Endodermal cell (in vitro differentiated cells): ENCODE results near the gene AP4E1. TPM values are rescaled to one million over a fixed set of nuclear protein-coding genes. Genes with fewer than 3 reads are reported as not detected.
"Not testable (repeated sequence)": the region's sequence is repeated elsewhere in the genome, so short reads cannot be mapped to it uniquely, and the experiment has no call there.

Source experiments
- DNase-seq: peaks from one replicate; pipeline ENCODE4 v3.0.0-alpha.2; 2017
- H3K27ac ChIP-seq: 2 replicates; pipeline ENCODE4 v1.5.1; 2013; ENCODE audit warnings: mild to moderate bottlenecking, low read depth, low read length, moderate library complexity
- H3K27me3 ChIP-seq: 2 replicates; pipeline ENCODE4 v1.6.1; 2013; ENCODE audit warnings: mild to moderate bottlenecking, low read length, moderate library complexity; ENCODE audit not compliant: insufficient read depth, control insufficient read depth, poor library complexity, severe bottlenecking
- H3K36me3 ChIP-seq: 2 replicates; pipeline ENCODE4 v1.7.0; 2013; ENCODE audit warnings: mild to moderate bottlenecking, low read length, moderate library complexity; ENCODE audit not compliant: control insufficient read depth, insufficient read depth
- H3K4me1 ChIP-seq: one replicate; pipeline ENCODE4 v1.7.0; 2013; ENCODE audit warnings: low read length; ENCODE audit not compliant: control insufficient read depth, insufficient read depth
- H3K4me3 ChIP-seq: 2 replicates; pipeline ENCODE4 v1.5.1; 2013; ENCODE audit warnings: mild to moderate bottlenecking, low read length, moderate library complexity
- H3K9ac ChIP-seq: 2 replicates; pipeline ENCODE4 v1.6.1; 2013; ENCODE audit warnings: mild to moderate bottlenecking, low read length, moderate library complexity; ENCODE audit not compliant: poor library complexity, severe bottlenecking; ENCODE audit errors: extremely low read depth
- H3K9me3 ChIP-seq: 2 replicates; pipeline ENCODE4 v1.6.1; 2013; ENCODE audit warnings: mild to moderate bottlenecking, low read length, moderate library complexity; ENCODE audit not compliant: control insufficient read depth
- H3K27ac Mint-ChIP-seq: 2 replicates; pipeline ENCODE4 v1.8.0; 2020; ENCODE audit warnings: mixed read lengths
- H3K27me3 Mint-ChIP-seq: 2 replicates; pipeline ENCODE4 v1.8.0; 2021; ENCODE audit warnings: mild to moderate bottlenecking, mixed read lengths; ENCODE audit not compliant: insufficient read depth
- H3K36me3 Mint-ChIP-seq: 2 replicates; pipeline ENCODE4 v1.8.0; 2020; ENCODE audit warnings: low read depth, mixed read lengths
- H3K4me1 Mint-ChIP-seq: 2 replicates; pipeline ENCODE4 v1.8.0; 2020; ENCODE audit warnings: mixed read lengths
- H3K4me3 Mint-ChIP-seq: 2 replicates; pipeline ENCODE4 v1.8.0; 2020; ENCODE audit warnings: mild to moderate bottlenecking, moderate library complexity, mixed read lengths
- H3K9me3 Mint-ChIP-seq: 2 replicates; pipeline ENCODE4 v1.8.0; 2020; ENCODE audit warnings: mild to moderate bottlenecking, mixed read lengths
- CTCF ChIP-seq: fragments of 200-600 bp; sonication (generic); conservative IDR thresholded peaks from 2 replicates; pipeline ENCODE4 v1.5.0; 2021; ENCODE audit warnings: antibody characterized with exemption, mild to moderate bottlenecking
- WGBS, 2 experiments: methylation state at CpG; one replicate each; pipeline versions ENCODE4 v1.1.5 to v1.1.7; 2013; ENCODE audit warnings: missing lambda C conversion rate in 2 of 2, mixed read lengths in 1 of 2; ENCODE audit not compliant: insufficient coverage in 1 of 2, insufficient read length in 1 of 2; 5-methylcytosine and 5-hydroxymethylcytosine counted together
- total RNA-seq, 2 donors: library from RNA; stranded (reverse); fragmentation: NEBNext Ultra II Directional in 1 of 2; extraction: Animal tissue kit (Norgen Biotek cat#: 25700) in 1 of 2; gene quantifications; 2 replicates in 1 of 2; 3 replicates in 1 of 2; pipeline ENCODE4 v1.2.1, GENCODE V29; 2021

AP4E1 gene
- total RNA-seq, 2 donors from 2014 or later: 7.8 to 12.5 TPM

GRCh38 chr15:51024735-51025453 is 116.4 kb downstream of the AP4E1 start:
- peaks cover 20% of the 10 kb centered on the region for H3K9me3 Mint-ChIP-seq
- H3K4me3 Mint-ChIP-seq: no peak overlapping the region
- no peaks in the 10 kb centered on the region for H3K4me1 Mint-ChIP-seq
- H3K9ac ChIP-seq: no peak overlapping the region
- H3K27ac Mint-ChIP-seq: no peak overlapping the region
- no peaks in the 10 kb centered on the region for H3K27me3 ChIP-seq
- peaks cover 13% of the 10 kb centered on the region for H3K9me3 ChIP-seq
- H3K36me3 ChIP-seq: no peaks in the 10 kb centered on the region
- H3K36me3 Mint-ChIP-seq: peaks cover 2% of the 10 kb centered on the region
- TF ChIP-seq CTCF: no peak
- DNase-seq: no peak
- H3K4me3 ChIP-seq: no peak overlapping the region
- no peak overlapping the region for H3K27ac ChIP-seq
- WGBS, 2 experiments: 73% methylated on average over 3 of the region's 4 CpGs; no CpG with 5 or more reads in 1 of the 2 experiments
- H3K27me3 Mint-ChIP-seq: no peaks in the 10 kb centered on the region
- no peaks in the 10 kb centered on the region for H3K4me1 ChIP-seq

DNA sequence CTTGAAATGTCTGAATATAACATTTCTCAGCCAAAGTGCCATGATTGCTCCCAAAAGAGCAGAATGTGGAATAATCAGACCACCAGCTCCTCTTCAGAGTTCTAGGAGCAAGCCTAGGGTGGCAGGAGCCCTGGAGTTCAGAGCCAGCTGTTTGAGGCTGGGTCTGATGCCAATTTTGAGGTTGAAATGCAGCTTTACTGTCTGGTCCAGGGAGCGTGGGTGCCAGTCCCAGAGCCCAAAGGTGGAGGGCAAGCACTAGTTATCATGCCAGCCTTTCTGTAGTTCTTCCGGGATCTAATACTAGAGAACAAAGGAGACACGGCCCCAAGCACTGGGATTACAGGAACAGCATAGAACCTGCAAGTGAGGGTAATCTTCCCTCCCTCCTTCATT is 117.0 kb downstream of the AP4E1 start:
- Mint-ChIP-seq H3K27ac (no peak overlapping the region), H3K9me3 (peaks cover 19% of the 10 kb centered on the region), H3K36me3 (peaks cover 2% of the 10 kb centered on the region), H3K27me3 (no peaks in the 10 kb centered on the region), H3K4me3 (no peak overlapping the region), H3K4me1 (no peaks in the 10 kb centered on the region)
- no peak for DNase-seq
- no peaks in the 10 kb centered on the region for H3K4me1 ChIP-seq
- H3K9me3 ChIP-seq: peaks cover 10% of the 10 kb centered on the region
- H3K27me3 ChIP-seq: no peaks in the 10 kb centered on the region
- H3K27ac ChIP-seq: no peak overlapping the region
- WGBS, 2 experiments: 84 to 100% methylated on average over 2 to 3 of the region's 3 CpGs
- no peak overlapping the region for H3K9ac ChIP-seq
- no peak for TF ChIP-seq CTCF
- no peaks in the 10 kb centered on the region for H3K36me3 ChIP-seq
- H3K4me3 ChIP-seq: no peak overlapping the region

- H3K27me3 ChIP-seq: no peaks in the 10 kb centered on the region
- H3K4me1 Mint-ChIP-seq: no peaks in the 10 kb centered on the region
- H3K27ac ChIP-seq: no peak overlapping the region
- peaks cover 24% of the 10 kb centered on the region for H3K9me3 Mint-ChIP-seq
- 87 to 90% methylated on average over 4 to 6 of the region's 6 CpGs for WGBS, 2 experiments
- H3K9me3 ChIP-seq: peaks cover 10% of the 10 kb centered on the region
- H3K27me3 Mint-ChIP-seq: no peaks in the 10 kb centered on the region
- DNase-seq: no peak
- no peak overlapping the region for H3K27ac Mint-ChIP-seq
- H3K9ac ChIP-seq: no peak overlapping the region
- no peak overlapping the region for H3K4me3 Mint-ChIP-seq
- H3K4me1 ChIP-seq: no peaks in the 10 kb centered on the region
- no peak overlapping the region for H3K4me3 ChIP-seq
- TF ChIP-seq CTCF: no peak
- no peaks in the 10 kb centered on the region for H3K36me3 ChIP-seq
- H3K36me3 Mint-ChIP-seq: no peaks in the 10 kb centered on the region
Measured at GRCh38 chr15:51030649-51031316, 122.3 kb downstream of the AP4E1 start.

- H3K27me3 Mint-ChIP-seq, H3K27ac ChIP-seq, DNase-seq, H3K36me3 ChIP-seq, H3K9me3 ChIP-seq, H3K36me3 Mint-ChIP-seq, H3K27me3 ChIP-seq, H3K9ac ChIP-seq, H3K4me1 ChIP-seq: not testable (repeated sequence)
- Mint-ChIP-seq H3K4me1 (peaks cover 19% of the 10 kb centered on the region), H3K9me3 (peaks cover 12% of the 10 kb centered on the region), H3K4me3 (peak overlapping the region; percentile 55), H3K27ac (peak overlapping the region; percentile 27)
- H3K4me3 ChIP-seq: peak overlapping the region; percentile 68
- 78 to 92% methylated on average over 7 to 13 of the region's 13 CpGs for WGBS, 2 experiments
Measured at GRCh38 chr15:51037474-51037873, 129.0 kb downstream of the AP4E1 start.
